Activated CD8-positive, alpha-beta T cell treated with anti-CD3 and anti-CD28 coated beads for 36 hours (primary cell): ENCODE measurements around the gene ASB10. TPM values are rescaled to one million over a fixed set of nuclear protein-coding genes. Genes with fewer than 3 reads are reported as not detected.

ENCODE experiments used
- ATAC-seq: fragments of 200-7000 bp; cut with Tn5 transposase; one replicate; pipeline ENCODE4 v1.10.0; 2021; ENCODE audit warnings: mild to moderate bottlenecking, moderate library complexity
- CTCF ChIA-PET: fragments of 350-600 bp; sonication (Branson Sonifier 250); formaldehyde crosslinking; loops from one replicate; lab custom pipeline; 2021; ENCODE audit warnings: antibody characterized with exemption; lab: Charles Lee
- POLR2A ChIA-PET: fragments of 350-600 bp; sonication (Branson Sonifier 250); formaldehyde crosslinking; loops from one replicate; lab custom pipeline; 2021; ENCODE audit warnings: antibody characterized with exemption; lab: Charles Lee
- DNase-seq: peaks from one replicate; pipeline ENCODE4 v3.0.0-alpha.2; 2020
- H3K27ac Mint-ChIP-seq: one replicate; pipeline ENCODE4 v1.8.0; 2021; ENCODE audit warnings: mild to moderate bottlenecking, mixed read lengths
- H3K27me3 Mint-ChIP-seq: one replicate; pipeline ENCODE4 v1.8.0; 2021; ENCODE audit warnings: mixed read lengths
- H3K36me3 Mint-ChIP-seq: one replicate; pipeline ENCODE4 v1.8.0; 2021; ENCODE audit warnings: low read depth, mixed read lengths
- H3K4me1 Mint-ChIP-seq: one replicate; pipeline ENCODE4 v1.8.0; 2021; ENCODE audit warnings: low read depth, mixed read lengths
- H3K4me3 Mint-ChIP-seq: one replicate; pipeline ENCODE4 v1.8.0; 2021; ENCODE audit warnings: mild to moderate bottlenecking, moderate library complexity, mixed read lengths
- H3K9me3 Mint-ChIP-seq: one replicate; pipeline ENCODE4 v1.8.0; 2021; ENCODE audit warnings: mixed read lengths
- intact Hi-C: fragments of 100-400 bp; cut with micrococcal nuclease; formaldehyde crosslinking; loops from one replicate; pipeline ENCODE4 v1.10.0; 2022
- total RNA-seq, 2 experiments: library from RNA; stranded (reverse); gene quantifications; one replicate each; pipeline ENCODE4 v1.2.3, GENCODE V29; 2021
- TF ChIP-seq, protein P1 (sequence below): fragments of 200-600 bp; IDR thresholded peaks from one replicate; pipeline ENCODE4 v1.8.0; 2022; ENCODE audit warnings: antibody characterized with exemption, mild to moderate bottlenecking

The ASB10 gene, protein sequence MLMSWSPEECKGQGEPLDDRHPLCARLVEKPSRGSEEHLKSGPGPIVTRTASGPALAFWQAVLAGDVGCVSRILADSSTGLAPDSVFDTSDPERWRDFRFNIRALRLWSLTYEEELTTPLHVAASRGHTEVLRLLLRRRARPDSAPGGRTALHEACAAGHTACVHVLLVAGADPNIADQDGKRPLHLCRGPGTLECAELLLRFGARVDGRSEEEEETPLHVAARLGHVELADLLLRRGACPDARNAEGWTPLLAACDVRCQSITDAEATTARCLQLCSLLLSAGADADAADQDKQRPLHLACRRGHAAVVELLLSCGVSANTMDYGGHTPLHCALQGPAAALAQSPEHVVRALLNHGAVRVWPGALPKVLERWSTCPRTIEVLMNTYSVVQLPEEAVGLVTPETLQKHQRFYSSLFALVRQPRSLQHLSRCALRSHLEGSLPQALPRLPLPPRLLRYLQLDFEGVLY
- not detected for total RNA-seq

DNA sequence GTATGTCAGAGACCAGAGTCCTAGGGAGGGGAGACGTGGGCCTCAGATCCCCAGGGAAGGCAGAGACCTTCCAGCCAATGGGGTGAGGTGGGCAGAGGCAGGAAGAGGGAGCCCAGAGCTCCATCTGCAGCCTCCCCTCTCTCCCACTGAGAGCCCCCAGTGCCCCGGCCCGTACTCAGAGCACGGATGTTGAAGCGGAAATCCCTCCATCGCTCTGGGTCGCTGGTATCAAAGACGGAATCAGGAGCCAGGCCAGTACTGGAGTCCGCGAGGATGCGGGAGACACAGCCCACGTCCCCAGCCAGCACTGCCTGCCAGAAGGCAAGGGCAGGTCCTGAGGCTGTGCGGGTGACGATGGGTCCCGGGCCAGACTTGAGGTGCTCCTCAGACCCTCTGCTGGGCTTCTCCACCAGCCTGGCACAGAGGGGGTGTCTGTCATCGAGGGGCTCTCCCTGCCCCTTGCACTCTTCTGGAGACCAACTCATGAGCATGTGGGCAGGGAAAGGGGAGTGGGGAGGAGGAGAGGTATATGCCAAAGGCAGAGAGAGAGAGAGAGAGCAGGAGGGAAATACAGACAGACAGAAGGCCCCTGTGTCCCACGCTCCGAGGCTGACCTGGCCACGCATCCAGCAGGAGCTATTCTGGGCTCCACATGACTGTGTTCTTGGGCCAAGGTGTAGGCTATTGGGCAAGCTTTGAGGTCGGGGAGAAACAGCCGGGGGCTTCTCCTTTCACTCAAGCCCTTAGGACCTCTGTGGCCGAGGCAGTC lies at the start of gene ASB10:
Gene ASB10, minus strand, starts transcription at position 611 of the 769 bp plus-strand sequence. Its CDS starts 120 bp downstream, at position 491.
- Mint-ChIP-seq H3K9me3 (no peaks in the 10 kb centered on the region), H3K27ac (no peak within 1 kb of the TSS), H3K4me1 (no peaks in the 10 kb centered on the region), H3K27me3 (peaks cover 2% of the 10 kb centered on the region), H3K36me3 (no peaks in the 10 kb centered on the region), H3K4me3 (no peak within 1 kb of the TSS)
- DNase-seq, result no peak
- ATAC-seq, result no peak
- TF ChIP-seq, protein P1, sequence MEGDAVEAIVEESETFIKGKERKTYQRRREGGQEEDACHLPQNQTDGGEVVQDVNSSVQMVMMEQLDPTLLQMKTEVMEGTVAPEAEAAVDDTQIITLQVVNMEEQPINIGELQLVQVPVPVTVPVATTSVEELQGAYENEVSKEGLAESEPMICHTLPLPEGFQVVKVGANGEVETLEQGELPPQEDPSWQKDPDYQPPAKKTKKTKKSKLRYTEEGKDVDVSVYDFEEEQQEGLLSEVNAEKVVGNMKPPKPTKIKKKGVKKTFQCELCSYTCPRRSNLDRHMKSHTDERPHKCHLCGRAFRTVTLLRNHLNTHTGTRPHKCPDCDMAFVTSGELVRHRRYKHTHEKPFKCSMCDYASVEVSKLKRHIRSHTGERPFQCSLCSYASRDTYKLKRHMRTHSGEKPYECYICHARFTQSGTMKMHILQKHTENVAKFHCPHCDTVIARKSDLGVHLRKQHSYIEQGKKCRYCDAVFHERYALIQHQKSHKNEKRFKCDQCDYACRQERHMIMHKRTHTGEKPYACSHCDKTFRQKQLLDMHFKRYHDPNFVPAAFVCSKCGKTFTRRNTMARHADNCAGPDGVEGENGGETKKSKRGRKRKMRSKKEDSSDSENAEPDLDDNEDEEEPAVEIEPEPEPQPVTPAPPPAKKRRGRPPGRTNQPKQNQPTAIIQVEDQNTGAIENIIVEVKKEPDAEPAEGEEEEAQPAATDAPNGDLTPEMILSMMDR, result no peak
- ChIA-PET POLR2A (interaction anchor here (1.0 kb wide), 1 partner anchor 8 kb away, joined by 3 read pairs; no protein-coding TSS in a partner anchor), CTCF (interaction anchor here (1.3 kb wide), 1 partner anchor 21 kb away, joined by 3 read pairs; no protein-coding TSS in a partner anchor)
- intact Hi-C loops, result no loop called here

DNA sequence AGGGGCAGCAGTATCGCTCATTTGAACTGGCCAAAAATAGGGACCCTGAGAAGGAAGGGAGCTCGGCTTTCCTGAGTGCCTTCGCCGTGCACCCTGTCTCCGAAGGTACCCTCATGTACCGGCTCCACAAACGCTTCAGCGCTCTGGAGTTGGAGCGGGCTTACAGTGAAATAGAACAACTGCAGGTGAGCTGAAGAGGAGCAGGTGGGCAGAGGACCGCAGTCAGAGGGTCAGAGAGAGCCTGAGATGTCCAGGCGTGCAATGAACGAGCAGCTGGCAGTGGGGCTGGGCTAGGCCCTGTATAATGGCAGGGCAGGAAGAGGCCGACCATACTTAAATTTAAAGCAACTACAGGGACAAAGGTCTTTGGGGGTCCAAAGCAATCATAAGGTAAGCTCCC lies 49.4 kb upstream of the ASB10 start:
- H3K36me3 Mint-ChIP-seq, result peaks cover 44% of the 10 kb centered on the region
- DNase-seq (no peak), ATAC-seq (no peak)
- intact Hi-C loops, result no loop called here
- ChIA-PET CTCF (interaction anchor here (0.7 to 6.4 kb wide), 4 partner anchors 7 to 15 kb away, joined by 3 to 68 read pairs (median 4); partner anchors contain the start of gene ABCF2), POLR2A (interaction anchor here (1.4 to 2.2 kb wide), 2 partner anchors 9 to 14 kb away, joined by 6 to 7 read pairs; partner anchors contain the start of gene ABCF2)
- no peak overlapping the region for H3K4me3 Mint-ChIP-seq
- H3K27me3 Mint-ChIP-seq, result no peaks in the 10 kb centered on the region
- H3K9me3 Mint-ChIP-seq, result no peaks in the 10 kb centered on the region
- TF ChIP-seq, protein P1, result no peak
- H3K4me1 Mint-ChIP-seq, result peaks cover 27% of the 10 kb centered on the region
- H3K27ac Mint-ChIP-seq, result no peak overlapping the region

DNA sequence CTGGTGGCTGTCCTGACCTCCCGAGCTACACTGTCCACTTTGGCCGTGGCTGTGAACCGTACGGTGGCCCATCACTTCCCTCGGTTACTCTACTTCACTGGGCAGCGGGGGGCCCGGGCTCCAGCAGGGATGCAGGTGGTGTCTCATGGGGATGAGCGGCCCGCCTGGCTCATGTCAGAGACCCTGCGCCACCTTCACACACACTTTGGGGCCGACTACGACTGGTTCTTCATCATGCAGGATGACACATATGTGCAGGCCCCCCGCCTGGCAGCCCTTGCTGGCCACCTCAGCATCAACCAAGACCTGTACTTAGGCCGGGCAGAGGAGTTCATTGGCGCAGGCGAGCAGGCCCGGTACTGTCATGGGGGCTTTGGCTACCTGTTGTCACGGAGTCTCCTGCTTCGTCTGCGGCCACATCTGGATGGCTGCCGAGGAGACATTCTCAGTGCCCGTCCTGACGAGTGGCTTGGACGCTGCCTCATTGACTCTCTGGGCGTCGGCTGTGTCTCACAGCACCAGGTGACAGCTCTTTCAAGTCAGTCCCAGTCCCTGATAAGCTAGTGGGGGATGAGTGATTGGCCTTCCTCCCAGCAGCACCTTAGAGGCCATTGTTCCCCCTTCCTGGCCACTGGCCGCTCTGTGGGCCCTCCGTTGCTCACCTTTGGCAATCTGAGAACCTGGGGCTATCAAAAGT lies 48.2 kb upstream of the ASB10 start:
- POLR2A ChIA-PET, result interaction anchor here (2.2 to 3.3 kb wide), 2 partner anchors 8 kb away, joined by 6 to 23 read pairs; partner anchors contain the start of gene ABCF2
- no peaks in the 10 kb centered on the region for H3K9me3 Mint-ChIP-seq
- DNase-seq, result no peak
- no peak for ATAC-seq
- CTCF ChIA-PET, result interaction anchor here (0.7 to 6.4 kb wide), 4 partner anchors 8 to 75 kb away, joined by 3 to 68 read pairs (median 6); no protein-coding TSS in a partner anchor
- H3K27me3 Mint-ChIP-seq, result no peaks in the 10 kb centered on the region
- TF ChIP-seq, protein P1, result no peak
- intact Hi-C loops, result no loop called here
- peaks cover 27% of the 10 kb centered on the region for H3K4me1 Mint-ChIP-seq
- no peak overlapping the region for H3K27ac Mint-ChIP-seq
- peak overlapping the region; percentile 100 for H3K4me3 Mint-ChIP-seq
- H3K36me3 Mint-ChIP-seq, result peaks cover 44% of the 10 kb centered on the region

DNA sequence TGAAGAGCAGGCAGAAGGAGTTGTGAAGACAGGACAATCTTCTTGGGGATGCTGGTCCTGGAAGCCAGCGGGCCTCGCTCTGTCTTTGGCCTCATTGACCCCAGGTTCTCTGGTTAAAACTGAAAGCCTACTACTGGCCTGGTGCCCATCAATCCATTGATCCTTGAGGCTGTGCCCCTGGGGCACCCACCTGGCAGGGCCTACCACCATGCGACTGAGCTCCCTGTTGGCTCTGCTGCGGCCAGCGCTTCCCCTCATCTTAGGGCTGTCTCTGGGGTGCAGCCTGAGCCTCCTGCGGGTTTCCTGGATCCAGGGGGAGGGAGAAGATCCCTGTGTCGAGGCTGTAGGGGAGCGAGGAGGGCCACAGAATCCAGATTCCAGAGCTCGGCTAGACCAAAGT lies 46.8 kb upstream of the ASB10 start:
- Mint-ChIP-seq H3K36me3 (peaks cover 40% of the 10 kb centered on the region), H3K4me3 (peak overlapping the region; percentile 100), H3K27ac (peak overlapping the region; percentile 100), H3K27me3 (no peaks in the 10 kb centered on the region), H3K4me1 (peaks cover 27% of the 10 kb centered on the region), H3K9me3 (no peaks in the 10 kb centered on the region)
- intact Hi-C loops, result no loop called here
- no peak for ATAC-seq
- ChIA-PET POLR2A (interaction anchor here (1.3 to 3.3 kb wide), 3 partner anchors 9 to 12 kb away, joined by 4 to 23 read pairs (median 9); no protein-coding TSS in a partner anchor), CTCF (interaction anchor here (1.1 to 6.4 kb wide), 5 partner anchors 10 to 76 kb away, joined by 3 to 68 read pairs (median 5); no protein-coding TSS in a partner anchor)
- DNase-seq, result no peak
- TF ChIP-seq, protein P1, result no peak
